SK-N-MC (cell line): ENCODE results near the gene NADK2.

Experiments used
- EZH2 ChIP-seq: fragments of 200-600 bp; sonication (generic); IDR thresholded peaks from one replicate; pipeline ENCODE4 v1.6.1; 2017; ENCODE audit warnings: antibody characterized with exemption
- FOXP2 ChIP-seq: optimal IDR thresholded peaks from 2 replicates; pipeline ENCODE3; 2011; ENCODE audit warnings: mild to moderate bottlenecking, moderate library complexity; ENCODE audit not compliant: insufficient read depth; ENCODE audit errors: extremely low read length, control extremely low read depth
- POLR2AphosphoS5 ChIP-seq: IDR thresholded peaks from 2 replicates; pipeline ENCODE4 v1.6.1; 2012; ENCODE audit warnings: mild to moderate bottlenecking, low read depth, low read length, borderline replicate concordance

DNA sequence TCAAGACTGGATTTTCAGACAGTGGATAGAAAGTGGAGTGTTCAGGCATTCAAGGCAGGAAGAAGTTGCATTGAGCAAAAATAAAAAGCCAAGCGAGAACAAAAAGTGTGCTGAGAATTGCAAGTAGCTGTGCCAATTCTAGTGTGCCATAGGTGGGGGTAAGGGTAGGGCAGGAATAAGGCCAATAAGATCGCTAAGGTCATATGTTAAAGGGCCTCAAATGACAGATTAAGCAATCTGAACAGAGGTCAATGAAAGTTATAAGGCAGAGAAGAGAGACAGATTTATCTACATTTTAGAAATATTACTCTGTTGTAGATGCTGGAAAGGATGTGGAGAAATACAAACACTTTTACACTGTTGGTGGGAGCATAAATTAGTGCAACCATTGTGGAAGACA, 36.4 kb downstream of the NADK2 start:
- TF ChIP-seq POLR2AphosphoS5 (no peak), FOXP2 (no peak), EZH2 (no peak)
